PC-9 (cell line): ENCODE measurements around the gene C1orf94.
"Not testable (repeated sequence)": the region's sequence is repeated elsewhere in the genome, so short reads cannot be mapped to it uniquely, and the experiment has no call there.

Experiments used
- CTCF ChIP-seq: fragments of 200-600 bp; sonication (generic); conservative IDR thresholded peaks from 2 replicates; pipeline ENCODE4 v1.6.1; 2017; ENCODE audit warnings: mixed run types, antibody characterized with exemption, mild to moderate bottlenecking, moderate library complexity
- EZH2 ChIP-seq: fragments of 200-600 bp; sonication (generic); IDR thresholded peaks from 2 replicates; pipeline ENCODE4 v1.8.0; 2017; ENCODE audit warnings: antibody characterized with exemption, low read depth

- not testable (repeated sequence) for TF ChIP-seq CTCF, EZH2
Measured at GRCh38 chr1:34183381-34183780, 6.7 kb downstream of the C1orf94 start.
